HG03457 (cell line): Measurements from ENCODE around the gene MFSD11.
"Not testable (repeated sequence)": the region's sequence is repeated elsewhere in the genome, so short reads cannot be mapped to it uniquely, and the experiment has no call there.

Source experiments
- ATAC-seq: cut with Tn5 transposase; IDR thresholded peaks from one replicate; pipeline ENCODE4 v1.9.1; 2021; ENCODE audit warnings: moderate number of reproducible peaks; ENCODE audit not compliant: unreplicated experiment

Gene MFSD11

DNA sequence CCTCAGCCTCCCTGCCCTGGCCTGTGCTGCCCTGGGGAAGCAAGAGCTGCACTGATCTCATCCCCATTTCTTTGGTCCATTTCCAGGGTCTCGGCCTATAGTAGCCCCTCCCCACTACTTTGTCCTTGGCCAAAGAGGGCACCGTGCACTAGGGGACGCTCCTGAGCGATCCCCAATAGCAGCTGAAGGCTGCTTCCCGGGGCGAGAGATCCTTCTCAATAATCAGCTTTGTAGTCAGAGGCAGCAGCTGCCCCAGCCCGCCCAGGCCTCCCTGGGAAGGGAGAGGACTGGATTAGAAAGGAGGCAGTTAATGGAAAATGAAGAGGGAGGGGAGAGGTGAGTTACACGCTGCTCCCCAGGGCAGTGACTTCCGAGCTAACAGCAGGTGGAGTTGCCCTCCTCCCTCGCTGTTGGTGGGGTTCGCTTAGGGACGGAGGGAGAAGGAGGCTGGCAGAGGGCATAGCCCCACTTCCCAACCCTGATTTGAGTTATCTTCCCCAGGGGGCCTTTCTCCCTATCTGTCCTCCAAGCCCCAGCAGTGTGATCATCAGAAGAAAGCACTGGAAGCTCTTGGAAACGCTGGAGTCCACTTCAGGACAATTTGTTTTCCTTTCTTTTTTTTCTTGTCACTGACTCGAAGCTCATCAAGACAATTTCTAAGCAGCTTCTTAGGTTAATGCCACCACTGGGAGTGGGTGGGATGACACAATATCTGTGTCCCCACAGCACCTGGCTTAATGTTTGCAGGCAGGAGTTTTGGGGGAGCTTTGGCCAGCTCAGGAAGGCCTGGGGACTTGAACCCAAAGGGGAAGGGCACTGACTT, 29.7 kb upstream of the MFSD11 start:
- no peak for ATAC-seq

DNA sequence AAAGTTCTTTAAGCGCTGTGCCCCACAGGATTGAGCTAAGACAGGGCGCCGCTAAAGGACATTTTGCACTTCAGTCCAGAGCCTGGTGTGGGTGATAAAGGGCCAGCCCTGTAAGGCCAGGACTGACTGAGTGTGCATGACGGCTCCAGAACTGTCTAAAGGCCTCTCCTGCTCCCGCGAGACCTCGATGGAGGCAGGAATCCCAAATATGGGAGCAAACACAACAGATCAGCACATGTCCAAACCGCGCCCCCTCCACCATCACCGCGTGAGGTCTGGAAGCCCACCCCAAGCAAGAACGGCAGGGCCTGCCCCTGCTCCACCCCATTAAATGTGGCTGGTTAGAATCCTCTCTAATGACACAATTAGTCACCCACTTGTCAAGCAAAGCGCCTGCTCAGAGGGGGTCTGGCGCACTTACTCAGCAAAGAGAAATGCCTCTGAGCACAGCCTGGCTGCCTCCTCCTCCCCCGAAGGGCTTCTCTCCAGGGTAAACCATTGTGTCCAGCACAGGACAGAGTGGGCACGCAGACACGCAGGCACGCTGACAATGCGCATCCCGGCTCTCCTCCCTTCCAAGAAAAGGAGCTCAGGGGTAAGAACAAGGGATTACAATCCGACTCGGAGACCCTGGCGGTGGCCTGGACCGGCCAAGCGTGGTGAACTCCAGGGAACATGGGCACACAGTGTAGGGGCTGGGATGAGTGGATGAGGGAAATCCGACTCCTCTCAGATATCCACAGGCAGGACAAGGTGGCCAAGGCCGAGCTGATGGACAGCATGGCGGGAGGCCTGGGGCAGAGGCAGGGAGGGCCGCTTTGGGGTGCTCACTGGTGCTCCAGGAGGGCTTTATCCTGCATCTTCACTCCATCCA, 28.6 kb upstream of the MFSD11 start:
- no peak for ATAC-seq

DNA sequence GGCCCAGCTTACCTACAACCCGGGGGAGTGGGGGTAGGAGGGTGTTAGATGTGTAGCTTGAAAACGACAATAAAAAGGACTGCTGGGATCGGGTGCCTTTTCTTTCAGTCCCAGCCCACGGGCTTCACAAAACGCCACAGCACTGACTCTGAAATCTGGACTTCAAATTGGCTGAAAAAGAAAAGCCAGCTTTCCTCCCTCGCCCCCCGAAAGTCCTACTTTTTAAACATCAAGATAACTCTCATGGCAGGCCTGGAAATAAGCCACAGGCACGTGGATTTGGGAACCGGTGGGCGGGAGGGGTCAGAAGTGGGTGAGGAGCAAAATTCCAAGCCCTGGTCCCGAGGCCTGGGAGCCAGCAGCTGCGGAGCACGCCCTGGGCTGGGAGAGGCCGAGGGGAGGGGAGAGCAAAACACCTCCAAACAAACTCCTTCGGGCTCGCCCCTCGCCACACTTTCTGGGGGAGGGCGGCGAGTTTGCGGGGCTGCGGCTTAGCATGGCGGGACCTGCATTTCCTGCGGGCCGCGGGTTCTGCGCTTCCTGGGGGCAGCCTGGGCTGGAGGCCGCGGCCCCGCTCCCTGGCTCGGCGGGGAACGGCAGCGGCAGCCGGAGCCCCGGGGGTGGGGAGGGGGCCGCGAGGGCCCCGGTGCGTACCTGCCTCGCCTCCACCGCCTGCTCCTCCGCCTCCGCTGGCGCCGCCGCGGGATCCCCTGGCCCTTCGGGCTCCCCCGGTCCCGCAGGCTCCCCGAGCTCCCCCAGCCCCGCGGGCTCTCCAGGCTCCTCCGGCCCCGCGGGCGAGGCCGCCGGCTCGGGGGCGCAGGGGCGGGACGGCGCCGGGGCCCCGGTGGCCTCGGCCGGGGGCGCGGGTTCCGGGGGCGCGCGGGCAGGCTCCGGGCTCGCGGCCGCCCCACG, 27.7 kb upstream of the MFSD11 start:
- ATAC-seq: not testable (repeated sequence)

DNA sequence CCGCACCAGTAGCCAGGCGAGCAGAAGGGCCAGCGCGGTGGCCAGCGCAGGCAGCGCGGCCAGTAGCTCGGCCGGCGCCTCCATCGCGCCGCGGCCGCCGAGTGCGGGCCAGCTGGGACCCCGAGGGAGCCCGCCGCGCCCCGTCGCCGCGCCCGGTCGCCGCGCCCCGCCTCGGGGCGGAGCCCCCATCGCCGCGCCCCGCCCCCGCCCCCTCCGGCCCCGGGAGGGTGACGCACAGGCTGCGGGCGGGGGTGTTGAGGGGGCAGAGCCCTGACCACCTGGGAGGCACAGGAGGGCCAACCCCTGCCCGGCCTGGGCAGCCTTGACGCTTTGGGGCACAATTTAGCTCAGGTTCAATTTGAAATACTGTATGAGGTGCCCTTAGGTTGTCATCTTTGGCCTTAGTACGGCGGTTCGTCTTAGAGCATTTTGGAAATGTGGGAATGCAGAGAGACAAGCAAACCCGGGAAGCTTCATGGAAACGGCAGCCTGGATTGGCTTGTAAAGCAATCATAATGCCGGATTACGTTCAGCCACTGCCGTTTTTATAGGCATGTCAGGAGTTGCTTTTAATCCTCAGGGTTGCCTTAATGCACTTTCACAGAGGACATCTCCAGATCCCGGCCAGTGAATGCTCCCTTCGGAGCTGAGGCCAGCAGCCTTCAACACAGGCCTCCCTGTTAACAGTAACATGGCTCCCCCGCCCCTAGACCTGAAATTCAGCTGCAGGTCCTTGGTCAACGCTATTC, 26.9 kb upstream of the MFSD11 start, which contains the start of gene MXRA7:
MXRA7 (minus strand) TSS at position 103 of the 749 bp plus-strand sequence; CDS start at position 84, 19 bp downstream.
- no peak for ATAC-seq

DNA sequence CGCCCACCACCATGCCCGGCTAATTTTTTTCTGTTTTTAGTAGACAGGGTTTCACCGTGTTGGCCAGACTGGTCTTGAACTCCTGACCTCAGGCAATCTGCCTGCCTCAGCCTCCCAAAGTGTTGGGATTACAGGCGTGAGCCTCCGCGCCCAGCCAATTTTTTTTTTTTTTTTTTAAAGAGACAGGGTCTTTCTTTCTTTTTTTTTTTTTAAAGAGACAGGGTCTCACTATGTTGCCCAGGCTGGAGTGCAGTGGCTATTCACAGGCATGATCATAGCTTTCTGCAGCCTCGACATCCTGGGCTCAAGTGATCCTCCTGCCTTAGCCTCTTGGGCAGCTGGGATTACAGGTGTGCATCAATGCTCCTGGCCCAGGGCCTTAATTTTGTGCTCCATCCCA, 25.6 kb upstream of the MFSD11 start:
- not testable (repeated sequence) for ATAC-seq

DNA sequence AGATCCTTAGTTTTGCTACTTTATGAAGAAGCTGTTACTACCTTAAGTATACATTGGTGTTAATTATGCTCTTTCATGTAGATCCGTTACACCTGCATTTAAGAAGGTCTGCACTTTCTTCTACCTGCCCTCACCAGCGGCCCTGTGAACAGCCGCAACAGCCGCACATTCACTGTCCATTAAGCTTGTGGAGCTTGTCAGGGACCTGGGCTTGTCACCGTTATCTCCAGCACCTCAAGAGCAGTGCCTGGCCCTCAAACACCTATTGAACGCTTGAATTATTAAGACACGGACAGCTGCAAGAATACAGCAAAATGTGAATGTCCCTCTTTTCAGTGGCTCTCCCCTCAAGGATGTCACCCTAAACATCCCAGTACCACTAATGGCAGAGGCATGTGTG, 24.2 kb upstream of the MFSD11 start:
- no peak for ATAC-seq

DNA sequence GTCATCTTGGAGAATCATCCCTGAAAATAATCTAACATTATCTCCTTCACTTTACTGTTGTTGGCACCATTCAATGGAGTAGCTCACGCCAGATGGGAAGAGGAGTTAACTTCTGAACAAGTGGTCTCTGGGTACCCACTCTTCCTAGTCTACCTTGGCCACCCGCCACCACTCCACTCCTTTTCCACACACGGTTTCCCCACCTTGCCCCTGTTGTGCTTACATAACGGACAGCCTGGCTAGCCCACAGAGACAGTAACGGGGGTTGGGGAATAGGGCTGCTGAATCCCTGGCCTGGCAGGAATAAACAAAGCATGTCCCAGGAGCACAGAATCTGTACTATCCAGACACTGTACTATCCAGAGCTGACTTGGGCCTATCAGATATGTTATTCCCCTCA, 23.6 kb upstream of the MFSD11 start:
- ATAC-seq: no peak

DNA sequence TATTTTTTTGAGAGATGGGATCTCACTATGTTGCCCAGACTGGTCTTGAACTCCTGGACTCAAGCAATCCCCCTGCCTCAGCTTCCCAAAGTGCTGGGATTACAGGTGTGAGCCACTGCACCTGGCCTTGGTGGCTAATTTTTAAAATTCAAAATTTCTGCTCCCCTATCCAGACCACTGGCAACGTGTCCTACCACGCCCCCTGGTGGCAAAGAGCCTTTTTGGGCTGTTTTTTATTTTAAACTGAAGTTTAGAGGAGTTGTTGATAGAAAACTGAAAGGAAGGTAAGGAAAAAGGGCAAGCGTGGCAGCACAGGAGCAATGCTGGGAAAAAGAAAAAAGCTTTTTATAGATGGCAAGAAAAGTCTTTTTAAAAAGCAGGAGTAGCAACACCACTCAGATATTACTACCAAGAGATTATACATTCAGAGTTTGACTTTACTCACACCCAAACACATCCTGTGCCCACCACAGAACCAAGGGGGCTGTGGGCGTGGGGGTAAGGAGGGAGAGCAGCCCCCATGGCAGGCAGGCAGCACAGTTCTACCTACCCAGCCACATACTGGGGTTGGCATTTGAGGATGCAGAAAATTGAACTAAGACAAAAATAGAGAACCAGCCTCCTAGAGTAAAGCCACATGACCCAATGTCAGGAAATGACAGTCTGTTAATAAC, 23.0 kb upstream of the MFSD11 start:
- ATAC-seq: no peak

DNA sequence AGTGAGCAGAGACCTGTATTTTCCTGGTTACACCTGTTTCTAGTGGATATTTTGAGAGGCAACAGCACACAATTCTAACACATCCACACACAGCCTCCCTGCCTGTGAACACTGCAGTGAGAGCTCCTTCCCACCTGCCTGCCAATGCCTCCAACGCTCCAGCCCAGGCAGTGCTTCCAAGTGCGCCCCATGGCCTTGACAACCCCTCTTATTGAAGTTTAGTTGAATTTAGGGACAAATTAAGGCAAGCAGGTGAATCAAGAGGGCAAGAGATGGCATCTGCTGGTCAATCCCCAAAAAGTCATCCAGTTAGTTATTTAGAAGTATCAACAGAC, 22.5 kb upstream of the MFSD11 start:
- no peak for ATAC-seq

DNA sequence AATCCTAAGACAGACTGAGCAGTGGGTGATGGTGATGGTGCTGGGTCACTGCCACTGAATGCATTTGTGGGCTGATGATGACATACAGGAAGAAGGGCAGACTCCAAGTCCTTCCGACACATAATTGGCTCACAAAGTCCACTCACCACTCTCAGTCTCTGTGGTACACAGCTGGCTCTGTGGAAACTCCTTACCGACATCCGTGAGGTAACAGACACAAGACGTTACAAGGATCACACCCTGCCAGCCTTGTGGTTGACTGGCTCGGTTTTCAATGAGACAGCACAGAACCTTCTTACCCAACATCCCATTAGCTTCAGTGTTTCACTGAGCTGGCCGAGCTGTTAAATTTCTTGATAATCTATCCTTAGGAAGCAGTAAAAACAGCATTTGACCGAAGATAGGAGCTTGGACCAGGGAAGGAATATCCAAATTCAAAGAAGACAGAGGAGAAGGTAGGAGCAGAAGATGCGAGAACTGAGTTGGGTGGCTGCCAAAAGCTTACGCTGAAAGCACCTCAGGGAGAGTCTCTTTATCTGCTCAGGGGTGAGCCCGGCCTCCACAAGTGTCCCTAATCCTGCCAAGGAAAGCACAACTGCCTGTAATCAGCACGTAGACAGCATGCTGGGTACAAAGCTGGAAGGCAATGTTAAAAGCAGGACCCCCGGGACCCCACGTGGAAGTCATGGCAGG, 21.6 kb upstream of the MFSD11 start:
- no peak for ATAC-seq

DNA sequence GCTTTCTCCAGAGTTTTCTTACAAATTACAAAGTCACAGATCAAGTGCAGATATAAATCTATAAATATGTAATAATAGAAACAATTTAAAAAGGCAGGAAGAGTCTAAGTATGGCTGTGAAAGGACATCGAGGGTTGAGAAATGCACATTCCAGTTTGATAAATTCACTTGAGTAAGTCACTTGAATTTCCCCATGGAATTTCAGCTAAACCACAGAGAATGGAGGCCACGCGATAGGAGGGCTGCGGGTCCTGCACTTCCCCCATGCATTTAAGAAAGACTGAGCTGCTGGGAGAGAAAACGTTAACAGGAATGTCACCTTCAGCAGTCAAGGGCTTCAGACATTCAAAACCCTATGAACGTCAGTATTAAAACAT, 21.1 kb upstream of the MFSD11 start:
- ATAC-seq: no peak

DNA sequence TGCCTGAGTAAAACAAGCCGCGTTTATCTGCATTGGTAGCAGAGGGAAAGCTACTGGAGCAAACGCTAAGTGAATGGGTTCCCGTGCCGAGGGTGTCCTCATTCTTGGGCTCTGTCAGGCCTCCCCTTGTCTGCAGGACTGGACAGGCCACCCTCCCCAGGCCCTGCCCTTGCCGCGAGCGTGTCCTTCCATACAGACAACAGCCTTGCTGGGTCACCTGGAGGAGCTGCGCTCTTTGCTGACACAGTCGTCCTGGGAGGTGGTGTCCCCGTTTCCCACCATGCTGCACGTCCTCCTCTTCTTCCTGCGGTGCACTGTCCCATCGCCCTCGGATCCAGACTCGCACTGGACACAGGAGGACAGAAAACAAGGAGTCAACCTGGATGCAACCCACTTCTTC, 19.4 kb upstream of the MFSD11 start:
- no peak for ATAC-seq

DNA sequence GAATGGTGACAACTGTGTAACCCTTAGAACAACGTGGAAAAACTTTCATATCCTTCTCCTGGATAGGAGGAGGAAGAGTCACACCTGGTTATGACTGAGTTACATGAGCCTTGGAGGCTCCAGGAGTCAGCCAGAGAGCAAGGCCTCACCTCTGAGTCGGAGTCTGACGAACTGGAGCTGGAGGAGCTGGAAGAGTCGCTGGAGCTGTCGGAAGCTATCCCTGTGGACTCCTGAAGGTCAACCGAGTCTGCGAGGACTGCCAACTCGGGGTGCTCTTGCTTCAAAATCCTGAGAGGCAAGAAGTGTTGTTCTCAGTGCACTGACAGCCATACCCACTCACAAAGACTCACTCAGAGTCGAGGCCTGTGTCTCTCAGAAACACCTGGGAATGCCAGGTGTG, 17.7 kb upstream of the MFSD11 start:
- ATAC-seq: no peak

DNA sequence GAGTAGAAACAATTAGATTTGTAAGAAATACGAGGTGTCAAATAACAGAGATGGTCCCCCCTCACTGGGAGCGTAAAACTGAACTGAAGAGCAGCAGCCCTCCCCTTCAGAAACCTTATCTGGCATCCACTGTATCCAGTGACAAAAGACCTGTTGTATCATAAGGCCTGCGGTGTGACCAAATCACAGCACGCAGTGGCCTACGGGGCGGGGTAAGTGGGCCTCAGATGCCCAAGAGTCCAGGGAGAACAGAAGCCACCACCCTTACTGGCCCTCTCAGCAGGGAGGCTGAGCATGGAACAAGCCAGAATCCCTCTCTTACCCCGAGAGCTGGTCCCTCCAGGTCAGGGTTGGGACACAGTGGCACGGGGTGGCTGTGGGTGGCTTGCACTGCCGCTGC, 17.0 kb upstream of the MFSD11 start:
- no peak for ATAC-seq

DNA sequence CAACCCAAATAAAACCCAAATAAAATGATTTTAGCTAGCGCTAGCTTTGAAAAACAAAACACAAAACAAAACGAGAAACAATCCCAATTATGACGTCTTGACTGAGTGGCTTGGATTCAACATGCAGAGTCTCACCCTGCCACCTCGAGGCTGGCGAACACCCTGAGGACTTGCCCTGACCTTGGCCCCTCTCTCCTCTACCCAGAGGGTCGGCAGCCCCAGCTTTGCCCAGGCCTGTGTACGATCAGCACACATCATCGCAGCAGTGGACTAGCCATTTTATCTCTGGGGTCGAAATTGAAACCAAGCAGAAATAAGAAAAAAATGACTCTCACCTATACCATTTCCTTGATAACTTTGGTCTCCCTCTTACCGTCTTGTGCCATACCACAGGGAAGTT, 16.5 kb upstream of the MFSD11 start:
- ATAC-seq: no peak

DNA sequence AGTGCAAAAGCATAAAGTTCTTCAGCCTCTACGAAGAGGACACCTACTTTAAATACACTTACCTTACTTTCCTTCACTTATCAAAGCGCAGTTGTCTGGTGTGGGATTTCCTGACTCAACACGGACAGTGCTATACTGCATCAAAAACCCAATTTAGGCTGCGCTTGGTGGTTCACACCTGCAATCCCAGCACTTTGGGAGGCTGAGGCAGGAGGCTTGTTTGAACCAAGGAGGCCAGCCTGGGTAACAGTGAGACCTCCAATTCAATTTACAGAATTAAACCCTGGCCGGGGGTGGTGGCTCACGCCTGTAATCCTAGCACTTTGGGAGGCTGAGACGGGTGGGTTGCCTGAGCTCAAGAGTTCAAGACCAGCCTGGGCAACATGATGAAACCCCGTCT, 15.6 kb upstream of the MFSD11 start:
- ATAC-seq: no peak

DNA sequence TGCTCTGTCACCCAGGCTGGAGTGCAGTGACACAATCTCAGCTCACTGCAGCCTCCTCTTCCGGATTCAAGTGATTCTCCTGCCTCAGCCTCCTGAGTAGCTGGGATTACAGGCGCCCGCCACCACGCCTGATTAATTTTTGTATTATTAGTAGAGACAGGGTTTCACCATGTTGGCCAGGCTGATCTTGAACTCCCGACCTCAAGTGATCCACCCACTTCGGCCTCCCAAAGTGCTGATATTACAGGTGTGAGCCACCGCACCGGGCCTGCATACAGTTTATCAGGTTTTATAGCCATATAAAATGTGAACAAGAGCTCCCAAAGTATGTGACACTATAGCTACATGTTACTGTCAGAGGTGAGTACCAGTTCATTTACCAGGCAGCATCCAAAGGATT, 14.9 kb upstream of the MFSD11 start:
- ATAC-seq: not testable (repeated sequence)

DNA sequence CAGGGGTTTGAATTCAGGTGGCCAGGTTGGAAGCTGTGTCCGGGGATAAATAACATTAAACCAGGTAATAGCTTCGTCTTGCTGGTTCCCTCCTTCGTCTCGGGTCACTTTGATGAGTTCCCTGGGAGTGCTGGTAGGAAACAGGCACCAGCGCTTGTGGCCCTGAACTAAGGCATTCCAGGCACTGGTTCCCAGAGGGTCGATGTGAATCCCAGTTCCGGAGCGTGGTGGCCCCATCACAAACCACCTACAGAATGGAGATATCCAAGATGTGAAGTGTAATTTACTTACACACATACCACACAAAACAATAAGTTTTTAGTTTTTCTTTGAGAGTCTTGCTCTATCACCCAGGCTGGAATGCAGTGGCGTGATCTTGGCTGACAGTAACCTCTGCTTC, 14.1 kb upstream of the MFSD11 start:
- no peak for ATAC-seq

DNA sequence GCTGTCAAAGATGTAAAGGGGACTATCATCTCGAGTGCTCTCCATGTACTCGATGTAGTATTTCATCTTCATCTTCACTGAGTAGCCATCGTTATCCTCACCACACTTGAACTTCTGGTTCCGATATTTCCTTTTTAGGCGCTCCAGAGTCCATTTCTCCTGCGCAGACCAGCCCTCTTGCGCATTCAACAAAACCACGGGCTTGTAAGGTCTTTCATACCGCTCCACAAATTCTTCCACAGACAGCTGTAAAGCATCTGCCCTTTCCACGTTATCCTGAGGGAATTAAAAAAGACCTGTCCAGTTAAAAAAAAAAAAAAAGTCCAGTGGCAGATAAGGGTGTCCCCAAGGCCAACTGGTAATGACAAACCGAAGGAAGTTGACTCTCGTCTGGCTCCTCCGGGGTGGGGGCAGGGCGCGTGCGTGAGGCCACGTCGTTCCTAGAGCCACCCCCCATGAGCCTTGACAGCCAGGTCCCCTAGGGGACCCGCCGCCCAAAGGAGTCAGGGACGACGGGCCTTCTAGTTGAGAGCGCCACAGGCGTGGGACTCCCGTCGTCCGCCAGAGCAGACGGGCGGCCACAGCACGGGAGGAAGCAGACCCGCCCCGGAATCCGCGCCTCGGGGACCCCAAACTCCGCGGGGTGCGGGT, 12.2 kb upstream of the MFSD11 start:
- peak; percentile 5 for ATAC-seq
